ENCODE data around the gene NHSL1. TPM values are rescaled to one million over a fixed set of nuclear protein-coding genes. Genes with fewer than 3 reads are reported as not detected.
"Not testable (repeated sequence)": the region's sequence is repeated elsewhere in the genome, so short reads cannot be mapped to it uniquely, and the experiment has no call there.

NHSL1 gene
- total RNA-seq, 1 experiment from 2014 or later = 13.9 TPM

GRCh38 chr6:138430361-138431145 is 68.7 kb downstream of the NHSL1 start:
- DNase-seq (ENCODE audit: low read depth in 1 of 2, low spot score in 2 of 2) = no peak
- peaks cover 18% of the 10 kb centered on the region; the same call in 1 of the 2 replicates for H3K36me3 ChIP-seq
- no peaks in the 10 kb centered on the region for H3K9me3 ChIP-seq (replicated peaks)
- H3K4me1 ChIP-seq (replicated peaks) = peaks cover 5% of the 10 kb centered on the region
- H3K4me3 ChIP-seq = no peak overlapping the region
- no peak overlapping the region for H3K27ac ChIP-seq
- no peaks in the 10 kb centered on the region for H3K27me3 ChIP-seq (replicated peaks)

GRCh38 chr6:138429761-138430160 is 69.5 kb downstream of the NHSL1 start:
- no peak overlapping the region for H3K4me3 ChIP-seq
- H3K36me3 ChIP-seq = peaks cover 18% of the 10 kb centered on the region; the same call in 1 of the 2 replicates
- no peak for DNase-seq (ENCODE audit: low read depth in 1 of 2, low spot score in 2 of 2)
- peaks cover under 1% of the 10 kb centered on the region for H3K4me1 ChIP-seq (replicated peaks)
- H3K27ac ChIP-seq = no peak overlapping the region
- H3K27me3 ChIP-seq (replicated peaks) = no peaks in the 10 kb centered on the region
- H3K9me3 ChIP-seq (replicated peaks) = no peaks in the 10 kb centered on the region

- Histone ChIP-seq H3K9me3 (replicated peaks) (no peaks in the 10 kb centered on the region), H3K36me3 (peaks cover 23% of the 10 kb centered on the region), H3K27me3 (replicated peaks) (no peaks in the 10 kb centered on the region), H3K4me3 (no peak overlapping the region), H3K4me1 (replicated peaks) (no peaks in the 10 kb centered on the region), H3K27ac (no peak overlapping the region)
- peak in 1 of 2 experiments; percentile 41 for DNase-seq (ENCODE audit: low read depth in 1 of 2, low spot score in 2 of 2)
These were observed 70.2 kb downstream of the NHSL1 start for GRCh38 chr6:138428944-138429598.

GRCh38 chr6:138427701-138428100 is 71.6 kb downstream of the NHSL1 start:
- H3K9me3 ChIP-seq (replicated peaks) = no peaks in the 10 kb centered on the region
- H3K27me3 ChIP-seq (replicated peaks) = no peaks in the 10 kb centered on the region
- DNase-seq (ENCODE audit: low read depth in 1 of 2, low spot score in 2 of 2) = no peak
- no peaks in the 10 kb centered on the region for H3K4me1 ChIP-seq (replicated peaks)
- H3K36me3 ChIP-seq = peaks cover 22% of the 10 kb centered on the region
- H3K4me3 ChIP-seq = no peak overlapping the region
- H3K27ac ChIP-seq = no peak overlapping the region

- H3K27ac ChIP-seq = no peak overlapping the region
- no peaks in the 10 kb centered on the region for H3K27me3 ChIP-seq (replicated peaks)
- no peaks in the 10 kb centered on the region for H3K9me3 ChIP-seq (replicated peaks)
- no peaks in the 10 kb centered on the region for H3K4me1 ChIP-seq (replicated peaks)
- no peak for DNase-seq (ENCODE audit: low read depth in 1 of 2, low spot score in 2 of 2)
- H3K36me3 ChIP-seq = peaks cover 24% of the 10 kb centered on the region
- no peak overlapping the region for H3K4me3 ChIP-seq
These were observed 72.7 kb downstream of the NHSL1 start for GRCh38 chr6:138426500-138427123.

- not testable (repeated sequence) for H3K4me3 ChIP-seq, H3K27ac ChIP-seq
These were observed 74.0 kb downstream of the NHSL1 start for GRCh38 chr6:138425256-138425655.

GRCh38 chr6:138424004-138424904 is 75.0 kb downstream of the NHSL1 start:
- Histone ChIP-seq H3K27ac (no peak overlapping the region), H3K36me3 (peaks cover 26% of the 10 kb centered on the region), H3K4me3 (no peak overlapping the region), H3K27me3 (replicated peaks) (no peaks in the 10 kb centered on the region), H3K4me1 (replicated peaks) (no peaks in the 10 kb centered on the region), H3K9me3 (replicated peaks) (no peaks in the 10 kb centered on the region)
- no peak for DNase-seq (ENCODE audit: low read depth in 1 of 2, low spot score in 2 of 2)

More at GRCh38 chr6:138425256-138425655, 74.0 kb downstream of the NHSL1 start:
- not testable (repeated sequence) for H3K4me1 ChIP-seq (replicated peaks); H3K27me3 ChIP-seq (replicated peaks); DNase-seq (ENCODE audit: low read depth in 1 of 2, low spot score in 2 of 2); H3K9me3 ChIP-seq (replicated peaks)
- peaks cover 26% of the 10 kb centered on the region for H3K36me3 ChIP-seq

GRCh38 chr6:138422861-138423260 is 76.4 kb downstream of the NHSL1 start:
- H3K4me3 ChIP-seq = no peak overlapping the region
- H3K9me3 ChIP-seq (replicated peaks) = no peaks in the 10 kb centered on the region; the same call in 1 of the 2 replicates
- no peaks in the 10 kb centered on the region for H3K4me1 ChIP-seq (replicated peaks)
- H3K27me3 ChIP-seq (replicated peaks) = no peaks in the 10 kb centered on the region
- peaks cover 21% of the 10 kb centered on the region for H3K36me3 ChIP-seq
- H3K27ac ChIP-seq = no peak overlapping the region
- no peak for DNase-seq (ENCODE audit: low read depth in 1 of 2, low spot score in 2 of 2)

GRCh38 chr6:138421608-138422007 is 77.7 kb downstream of the NHSL1 start:
- DNase-seq (ENCODE audit: low read depth in 1 of 2, low spot score in 2 of 2) = no peak
- Histone ChIP-seq H3K4me1 (replicated peaks) (no peaks in the 10 kb centered on the region), H3K27ac (no peak overlapping the region), H3K9me3 (replicated peaks) (no peaks in the 10 kb centered on the region; the same call in 1 of the 2 replicates), H3K27me3 (replicated peaks) (no peaks in the 10 kb centered on the region), H3K4me3 (no peak overlapping the region), H3K36me3 (peaks cover 21% of the 10 kb centered on the region)

- no peaks in the 10 kb centered on the region for H3K4me1 ChIP-seq (replicated peaks)
- H3K9me3 ChIP-seq (replicated peaks) = no peaks in the 10 kb centered on the region; the same call in 1 of the 2 replicates
- H3K27me3 ChIP-seq (replicated peaks) = no peaks in the 10 kb centered on the region
- H3K36me3 ChIP-seq = peaks cover 17% of the 10 kb centered on the region
- no peak for DNase-seq (ENCODE audit: low read depth in 1 of 2, low spot score in 2 of 2)
- H3K4me3 ChIP-seq = no peak overlapping the region
- no peak overlapping the region for H3K27ac ChIP-seq
These were observed 78.2 kb downstream of the NHSL1 start for GRCh38 chr6:138421089-138421488.

GRCh38 chr6:138420356-138420755 is 78.9 kb downstream of the NHSL1 start:
- H3K27me3 ChIP-seq (replicated peaks) = no peaks in the 10 kb centered on the region
- H3K27ac ChIP-seq = no peak overlapping the region
- peaks cover 15% of the 10 kb centered on the region for H3K36me3 ChIP-seq

GRCh38 chr6:138419766-138420165 is 79.5 kb downstream of the NHSL1 start:
- peaks cover 15% of the 10 kb centered on the region for H3K36me3 ChIP-seq
- no peaks in the 10 kb centered on the region for H3K4me1 ChIP-seq (replicated peaks)
- no peak for DNase-seq (ENCODE audit: low read depth in 1 of 2, low spot score in 2 of 2)
- no peak overlapping the region for H3K27ac ChIP-seq
- H3K9me3 ChIP-seq (replicated peaks) = no peaks in the 10 kb centered on the region; the same call in 1 of the 2 replicates
- no peaks in the 10 kb centered on the region for H3K27me3 ChIP-seq (replicated peaks)
- H3K4me3 ChIP-seq = no peak overlapping the region

More at GRCh38 chr6:138420356-138420755, 78.9 kb downstream of the NHSL1 start:
- H3K4me3 ChIP-seq = no peak overlapping the region
- no peak for DNase-seq (ENCODE audit: low read depth in 1 of 2, low spot score in 2 of 2)
- H3K9me3 ChIP-seq (replicated peaks) = no peaks in the 10 kb centered on the region; the same call in 1 of the 2 replicates
- H3K4me1 ChIP-seq (replicated peaks) = no peaks in the 10 kb centered on the region

- Histone ChIP-seq H3K36me3 (peaks cover 12% of the 10 kb centered on the region), H3K4me1 (replicated peaks) (no peaks in the 10 kb centered on the region), H3K4me3 (no peak overlapping the region), H3K27me3 (replicated peaks) (no peaks in the 10 kb centered on the region), H3K9me3 (replicated peaks) (no peaks in the 10 kb centered on the region; the same call in 1 of the 2 replicates), H3K27ac (no peak overlapping the region)
- no peak for DNase-seq (ENCODE audit: low read depth in 1 of 2, low spot score in 2 of 2)
These were observed 81.1 kb downstream of the NHSL1 start for GRCh38 chr6:138418118-138418742.
